Gastroesophageal sphincter (tissue), 3 donors: ENCODE results near the gene VLDLR.

Source experiments
- EP300 ChIP-seq: sonication (generic); formaldehyde crosslinking; IDR thresholded peaks from one replicate; pipeline ENCODE4 v1.6.1; 2017; ENCODE audit warnings: antibody characterized with exemption, mild to moderate bottlenecking
- POLR2A ChIP-seq, 2 donors: fragments of 450-650 bp; IDR thresholded peaks; one replicate each; pipeline ENCODE4 v1.6.1; 2017; ENCODE audit warnings: antibody characterized with exemption in 2 of 2, mild to moderate bottlenecking in 2 of 2, moderate library complexity in 1 of 2
- TF ChIP-seq, protein P1 (sequence below), 4 experiments: fragments of 200-600 bp in 2 of 4; fragments of 450-650 bp in 2 of 4; sonication (generic) in 1 of 4; IDR thresholded peaks; one replicate each; pipeline ENCODE4 v1.5.1; 2017 to 2019; ENCODE audit warnings: antibody characterized with exemption in 4 of 4, mild to moderate bottlenecking in 2 of 4, moderate library complexity in 2 of 4

- TF ChIP-seq EP300: no peak
- TF ChIP-seq, protein P1, sequence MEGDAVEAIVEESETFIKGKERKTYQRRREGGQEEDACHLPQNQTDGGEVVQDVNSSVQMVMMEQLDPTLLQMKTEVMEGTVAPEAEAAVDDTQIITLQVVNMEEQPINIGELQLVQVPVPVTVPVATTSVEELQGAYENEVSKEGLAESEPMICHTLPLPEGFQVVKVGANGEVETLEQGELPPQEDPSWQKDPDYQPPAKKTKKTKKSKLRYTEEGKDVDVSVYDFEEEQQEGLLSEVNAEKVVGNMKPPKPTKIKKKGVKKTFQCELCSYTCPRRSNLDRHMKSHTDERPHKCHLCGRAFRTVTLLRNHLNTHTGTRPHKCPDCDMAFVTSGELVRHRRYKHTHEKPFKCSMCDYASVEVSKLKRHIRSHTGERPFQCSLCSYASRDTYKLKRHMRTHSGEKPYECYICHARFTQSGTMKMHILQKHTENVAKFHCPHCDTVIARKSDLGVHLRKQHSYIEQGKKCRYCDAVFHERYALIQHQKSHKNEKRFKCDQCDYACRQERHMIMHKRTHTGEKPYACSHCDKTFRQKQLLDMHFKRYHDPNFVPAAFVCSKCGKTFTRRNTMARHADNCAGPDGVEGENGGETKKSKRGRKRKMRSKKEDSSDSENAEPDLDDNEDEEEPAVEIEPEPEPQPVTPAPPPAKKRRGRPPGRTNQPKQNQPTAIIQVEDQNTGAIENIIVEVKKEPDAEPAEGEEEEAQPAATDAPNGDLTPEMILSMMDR (IDR thresholded peaks at IDR 0.05): no peak
- TF ChIP-seq POLR2A (IDR thresholded peaks at IDR 0.05): no peak
Observed at GRCh38 chr9:2634818-2635217, 13.2 kb downstream of the VLDLR start.
